K562 (cell line): ENCODE results near the gene YPEL3. TPM values are rescaled to one million over a fixed set of nuclear protein-coding genes. Genes with fewer than 3 reads are reported as not detected.

Experiments used
- ATAC-seq: fragments of 200-7000 bp; cut with Tn5 transposase; 3 replicates; pipeline ENCODE4 v1.9.1; 2020; ENCODE audit warnings: moderate library complexity
- BruUV-seq: library from RNA; stranded (reverse); fragments of 400-500 nt; replicated peaks from 2 replicates; lab custom pipeline; 2021; lab: Mats Ljungman, UMichigan
- CTCF ChIA-PET: fragments of 300-600 bp; formaldehyde crosslinking; extraction: SDS; loops from one replicate; lab custom pipeline; 2021; ENCODE audit warnings: low intra/inter-chr PET ratio; lab: Yijun Ruan, JAX
- POLR2A ChIA-PET: fragments of 300-600, 350-650 bp; sonication (Branson Sonifier 250); formaldehyde crosslinking; extraction: SDS; loops from one replicate; lab custom pipeline; 2021; ENCODE audit warnings: antibody characterized with exemption, inconsistent platforms; lab: Yijun Ruan, JAX
- DNase-seq, 4 experiments: peaks; one replicate each; pipeline versions ENCODE4 v3.0.0 to v3.0.0-alpha.2; 2011 to 2018; ENCODE audit warnings: low spot score in 3 of 4, mixed read lengths in 3 of 4; ENCODE audit errors: extremely low read depth in 1 of 4
- FAIRE-seq: peaks from 2 replicates; lab custom pipeline; 2011; peaks lifted over from hg19 to GRCh38; lab: Jason Lieb, UNC
- H2AFZ ChIP-seq: 2 replicates; pipeline ENCODE4 v1.6.0; 2011; ENCODE audit warnings: low read depth, low read length, control low read depth, inconsistent platforms
- H3K27ac ChIP-seq: fragments of 200-600 bp; 3 replicates; pipeline ENCODE4 v1.8.0; 2011; ENCODE audit warnings: low read depth, mild to moderate bottlenecking, control low read depth, inconsistent platforms, low read length, moderate library complexity, mixed read lengths; ENCODE audit errors: extremely low read depth
- H3K27me3 ChIP-seq, 2 experiments: fragments of 300-600 bp in 1 of 2; 2 replicates in 1 of 2; 3 replicates in 1 of 2; pipeline versions ENCODE4 v1.6.0 to v1.8.0; 2011; ENCODE audit warnings: inconsistent platforms in 2 of 2, low read length in 2 of 2, mild to moderate bottlenecking in 1 of 2, mixed read lengths in 1 of 2, moderate library complexity in 1 of 2; ENCODE audit not compliant: control insufficient read depth in 2 of 2, insufficient read depth in 2 of 2
- H3K36me3 ChIP-seq: fragments of 300-600 bp; 3 replicates; pipeline ENCODE4 v1.8.0; 2011; ENCODE audit warnings: mild to moderate bottlenecking, low read length, inconsistent platforms; ENCODE audit not compliant: control insufficient read depth, insufficient read depth
- H3K4me1 ChIP-seq, 2 experiments: fragments of 200-600 bp in 1 of 2; replicated peaks in 1 of 2; 2 replicates in 1 of 2; 3 replicates in 1 of 2; pipeline versions ENCODE4 v1.5.1 to v1.8.0; 2011; ENCODE audit warnings: inconsistent platforms in 2 of 2, low read length in 2 of 2, mild to moderate bottlenecking in 1 of 2, mixed read lengths in 1 of 2, moderate library complexity in 1 of 2; ENCODE audit not compliant: control insufficient read depth in 2 of 2, insufficient read depth in 2 of 2
- H3K4me2 ChIP-seq: 2 replicates; pipeline ENCODE4 v1.6.1; 2011; ENCODE audit warnings: low read length, control low read depth, inconsistent platforms, mixed read lengths; ENCODE audit not compliant: insufficient read depth
- H3K4me3 ChIP-seq: fragments of 200-600 bp; sonication (generic), shearing (Covaris generic); 2 replicates; pipeline ENCODE4 v1.5.1; 2016; ENCODE audit warnings: control low read depth, inconsistent platforms
- H3K79me2 ChIP-seq: fragments of 200-600 bp; 3 replicates; pipeline ENCODE4 v1.8.0; 2011; ENCODE audit warnings: low read length, inconsistent platforms; ENCODE audit not compliant: control insufficient read depth, insufficient read depth
- H3K9ac ChIP-seq, 2 experiments: 2 replicates each; pipeline versions ENCODE4 v1.6.0 to v1.6.1; 2011; ENCODE audit warnings: low read depth in 2 of 2, low read length in 2 of 2, control low read depth in 1 of 2, inconsistent platforms in 1 of 2, mild to moderate bottlenecking in 1 of 2, mixed read lengths in 1 of 2; ENCODE audit not compliant: insufficient read depth in 1 of 2
- H3K9me1 ChIP-seq: one replicate; pipeline ENCODE4 v1.6.0; 2011; ENCODE audit warnings: inconsistent platforms, mild to moderate bottlenecking, low read length, moderate library complexity; ENCODE audit not compliant: control insufficient read depth, insufficient read depth
- H3K9me3 ChIP-seq: replicated peaks from 2 replicates; pipeline ENCODE4 v1.5.1; 2011; ENCODE audit warnings: low read depth, low read length, inconsistent platforms; ENCODE audit not compliant: control insufficient read depth, insufficient read depth
- H4K20me1 ChIP-seq: replicated peaks from 2 replicates; pipeline ENCODE4 v1.6.1; 2011; ENCODE audit warnings: low read length, inconsistent platforms, mixed read lengths; ENCODE audit not compliant: control insufficient read depth, insufficient read depth
- ASH1L ChIP-seq: fragments of 450-650 bp; IDR thresholded peaks from 2 replicates; pipeline ENCODE4 v1.6.1; 2018; ENCODE audit warnings: borderline replicate concordance, mild to moderate bottlenecking, low read depth; ENCODE audit not compliant: partially characterized antibody
- BRD4 ChIP-seq: fragments of 200-600 bp; sonication (generic); IDR thresholded peaks from 2 replicates; pipeline ENCODE4 v1.6.1; 2017; ENCODE audit warnings: inconsistent platforms
- CTBP1 ChIP-seq: fragments of 450-650 bp; IDR thresholded peaks from 2 replicates; pipeline ENCODE4 v1.6.1; 2016; ENCODE audit warnings: borderline replicate concordance
- MYC ChIP-seq, 2 experiments: fragments of 250-450 bp in 1 of 2; sonication (Bioruptor Pico) in 1 of 2; IDR thresholded peaks; 2 replicates each; pipeline versions ENCODE4 v1.5.1 to v1.6.1; 2012 to 2021; ENCODE audit warnings: low read depth in 2 of 2, borderline replicate concordance in 1 of 2, improper control_type of control experiment in 1 of 2, low read length in 1 of 2, mild to moderate bottlenecking in 1 of 2, moderate library complexity in 1 of 2
- NR2C1 ChIP-seq, 2 experiments: fragments of 450-650 bp; IDR thresholded peaks; 2 replicates each; pipeline ENCODE4 v1.6.1; 2017; ENCODE audit warnings: mild to moderate bottlenecking in 2 of 2, antibody characterized with exemption in 1 of 2, inconsistent platforms in 1 of 2, missing compliant biosample characterization in 1 of 2, missing genetic modification characterization in 1 of 2
- RAD21 ChIP-seq, 2 experiments: fragments of 250-450 bp in 1 of 2; fragments of 450-650 bp in 1 of 2; sonication (Bioruptor Pico) in 1 of 2; formaldehyde crosslinking in 1 of 2; IDR thresholded peaks in 1 of 2; conservative IDR thresholded peaks in 1 of 2; 2 replicates each; pipeline versions ENCODE4 v1.4.0 to v1.8.0; 2020 to 2022; ENCODE audit warnings: mild to moderate bottlenecking in 2 of 2, moderate library complexity in 1 of 2
- ZFX ChIP-seq: sonication (generic); formaldehyde crosslinking; IDR thresholded peaks from 2 replicates; pipeline ENCODE4 v1.8.0; 2022; ENCODE audit warnings: mild to moderate bottlenecking, missing genetic modification reagents, moderate library complexity
- WGBS: fragments of 100-300 bp; shearing (Covaris generic); methylation state at CpG from one replicate; pipeline ENCODE4 v1.1.6; 2016; ENCODE audit warnings: low coverage, mixed read lengths; ENCODE audit not compliant: insufficient coverage; ENCODE audit errors: missing lambda C conversion rate; 5-methylcytosine and 5-hydroxymethylcytosine counted together
- in situ Hi-C: fragments of 300-500 bp; cut with MboI; formaldehyde crosslinking; loops from 4 replicates; pipeline ENCODE4 v1.15.0; 2018; ENCODE audit warnings: inconsistent platforms, mixed read lengths
- intact Hi-C: fragments of 100-400 bp; cut with micrococcal nuclease; formaldehyde crosslinking; loops from 2 replicates; pipeline ENCODE4 v1.14.2; 2022
- polyA plus RNA-seq, 8 experiments: library from polyadenylated mRNA; depleted of rRNA in 4 of 8; stranded (reverse) in 5 of 8; unstranded in 3 of 8; fragments of >200 nt; fragmentation: Nextera tagmentation in 2 of 8; fragmentation: Illumina TruSeq in 1 of 8; extraction: Ambion mirVana in 2 of 8; extraction: Trizol in 1 of 8; gene quantifications; 2 replicates each; pipeline versions ENCODE4 v1.2.1 to v1.2.3, GENCODE V29; 2011 to 2014; ENCODE audit warnings: inconsistent platforms in 1 of 8, missing spikeins in 1 of 8
- total RNA-seq, 7 experiments: library from RNA; depleted of rRNA in 6 of 7; stranded (reverse); fragments of >200 nt in 6 of 7; fragmentation: Illumina TruSeq in 2 of 7; extraction: Trizol in 2 of 7; gene quantifications; 2 replicates each; pipeline versions ENCODE4 v1.2.1 to v1.2.3, GENCODE V29; 2011 to 2021; ENCODE audit warnings: low replicate concordance in 1 of 7
- TF ChIP-seq, protein P1 (sequence below): IDR thresholded peaks from 2 replicates; pipeline ENCODE4 v1.6.1; 2011; ENCODE audit warnings: borderline replicate concordance, low read depth, mild to moderate bottlenecking, moderate library complexity, low read length; ENCODE audit not compliant: insufficient read depth, poor library complexity, severe bottlenecking

The YPEL3 gene
- total and polyA plus RNA-seq, 9 of the 15 experiments (the other 6 are each of a cell fraction or from before 2014, with no cell fraction given), result 0.41 to 15.0 (median 2.9) TPM

DNA sequence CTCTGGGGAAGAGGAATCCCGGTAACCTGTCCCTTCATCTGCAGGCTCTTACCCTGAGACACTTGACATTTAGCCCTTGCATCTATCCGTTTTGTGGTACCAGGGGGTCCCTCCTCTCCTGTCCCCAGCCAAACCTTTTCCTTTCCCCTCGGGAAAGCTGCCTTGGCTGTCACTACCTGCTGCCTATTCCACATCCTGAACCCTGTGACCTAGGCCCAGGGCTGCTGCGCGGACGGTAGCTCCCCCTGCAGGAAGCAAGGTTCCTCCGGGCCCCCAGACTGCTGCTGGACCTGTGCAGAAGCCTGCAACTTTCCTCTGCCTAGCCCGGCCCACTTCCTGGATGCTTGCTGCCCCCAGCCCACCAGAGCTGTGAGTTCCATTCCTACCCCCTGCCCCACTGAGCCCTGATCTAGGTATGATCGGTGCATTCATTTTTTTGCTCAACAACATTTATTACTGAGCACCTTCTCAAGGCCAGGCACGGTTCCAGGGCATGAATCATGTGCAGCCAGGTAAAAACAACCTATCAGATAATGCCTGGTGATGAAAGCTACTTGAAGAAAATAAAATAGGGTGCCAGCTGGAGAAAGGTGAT, 41.0 kb downstream of the YPEL3 start:
- Histone ChIP-seq H3K9me3 (no peaks in the 10 kb centered on the region), H3K36me3 (0 out of 3 replicates have a peak, but pooled peaks cover 5% of the 10 kb centered on the region), H3K27ac (no peak overlapping the region), H3K27me3 (no peaks in the 10 kb centered on the region), H4K20me1 (peaks cover 4% of the 10 kb centered on the region; the same call in 1 of the 2 replicates), H3K4me3 (no peak overlapping the region), H2AFZ (no peak overlapping the region), H3K4me1 (peaks cover 19 to 32% of the 10 kb centered on the region in 2 experiments), H3K9ac (peak overlapping the region in 1 of 2 experiments; percentile 49; a peak in 1 of 4 replicates), H3K79me2 (peaks cover 14% of the 10 kb centered on the region; the same call in 2 of the 3 replicates), H3K4me2 (peak overlapping the region; percentile 67; the same call in 1 of the 2 replicates), H3K9me1 (no peaks in the 10 kb centered on the region)
- DNase-seq (peak; percentile 54 to 80 (median 65)), ATAC-seq (peak; percentile 92), FAIRE-seq (peak; percentile 83)
- ChIA-PET CTCF (interaction anchor here (0.6 kb wide), 1 partner anchor 58 kb away, joined by 5 read pairs; no protein-coding TSS in a partner anchor), POLR2A (interaction anchor here (1.5 to 4.2 kb wide), 2 partner anchors 11 to 17 kb away, joined by 6 to 29 read pairs; partner anchors contain the start of gene ALDOA)
- WGBS, result 17% methylated on average over 9 of the region's 10 CpGs
- intact Hi-C loops, result no loop called here
- in situ Hi-C loops, result no loop called here
- BruUV-seq, result no TSS peak
- peak; percentile 56 for TF ChIP-seq ZFX (CRISPR knock-in tag)
- no peak for TF ChIP-seq NR2C1 (IDR thresholded peaks at IDR 0.05)
- TF ChIP-seq NR2C1 (tag; IDR thresholded peaks at IDR 0.05), result no peak
- TF ChIP-seq MYC (IDR thresholded peaks at IDR 0.05; ENCODE audit: low read depth, low read length), result 0 out of 2 replicates have a peak, but pooled peaks have one; percentile 35
- TF ChIP-seq MYC (CRISPR knock-in tag; IDR thresholded peaks at IDR 0.05; ENCODE audit: borderline replicate concordance, low read depth), result no peak
- TF ChIP-seq, protein P1, sequence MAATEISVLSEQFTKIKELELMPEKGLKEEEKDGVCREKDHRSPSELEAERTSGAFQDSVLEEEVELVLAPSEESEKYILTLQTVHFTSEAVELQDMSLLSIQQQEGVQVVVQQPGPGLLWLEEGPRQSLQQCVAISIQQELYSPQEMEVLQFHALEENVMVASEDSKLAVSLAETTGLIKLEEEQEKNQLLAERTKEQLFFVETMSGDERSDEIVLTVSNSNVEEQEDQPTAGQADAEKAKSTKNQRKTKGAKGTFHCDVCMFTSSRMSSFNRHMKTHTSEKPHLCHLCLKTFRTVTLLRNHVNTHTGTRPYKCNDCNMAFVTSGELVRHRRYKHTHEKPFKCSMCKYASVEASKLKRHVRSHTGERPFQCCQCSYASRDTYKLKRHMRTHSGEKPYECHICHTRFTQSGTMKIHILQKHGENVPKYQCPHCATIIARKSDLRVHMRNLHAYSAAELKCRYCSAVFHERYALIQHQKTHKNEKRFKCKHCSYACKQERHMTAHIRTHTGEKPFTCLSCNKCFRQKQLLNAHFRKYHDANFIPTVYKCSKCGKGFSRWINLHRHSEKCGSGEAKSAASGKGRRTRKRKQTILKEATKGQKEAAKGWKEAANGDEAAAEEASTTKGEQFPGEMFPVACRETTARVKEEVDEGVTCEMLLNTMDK, result peak; percentile 72
- TF ChIP-seq RAD21 (CRISPR knock-in tag; conservative IDR thresholded peaks at IDR 0.05 in 1 of 2, IDR thresholded peaks at IDR 0.05 in 1 of 2), result peak; percentile 23 to 62; a peak in 3 of 4 replicates
- TF ChIP-seq ASH1L, result no peak
- TF ChIP-seq BRD4, result no peak
- peak; percentile 55; the same call in 1 of the 2 replicates for TF ChIP-seq CTBP1
